HL-60 (cell line): ENCODE data around the gene ACTN4.

Experiments
- CTCF ChIP-seq: IDR thresholded peaks from one replicate; pipeline ENCODE4 v1.5.1; 2011; ENCODE audit warnings: low read length, control low read depth, inconsistent platforms; ENCODE audit not compliant: insufficient read depth
- POLR2AphosphoS5 ChIP-seq: IDR thresholded peaks from 2 replicates; pipeline ENCODE4 v1.6.1; 2012; ENCODE audit warnings: low read depth

- TF ChIP-seq CTCF (no peak), POLR2AphosphoS5 (no peak)
Measured at GRCh38 chr19:38682872-38683392, 35.5 kb downstream of the ACTN4 start.
